NCI-H748 treated with DMSO at 0.1 percent for 48 hours (cell line): ENCODE measurements around the gene VKORC1.

Experiments used
- DNase-seq: peaks from one replicate; lab custom pipeline; 2025; lab: John Stamatoyannopoulos, UW

The VKORC1 gene

GRCh38 chr16:31063495-31063842 lies 31.1 kb downstream of the VKORC1 start:
- no peak for DNase-seq

- no peak for DNase-seq
These were observed 32.7 kb downstream of the VKORC1 start for GRCh38 chr16:31061813-31062440.

- no peak for DNase-seq
These were observed 33.3 kb downstream of the VKORC1 start for GRCh38 chr16:31061126-31061812.

GRCh38 chr16:31055613-31056012 lies 39.0 kb downstream of the VKORC1 start:
- no peak for DNase-seq

GRCh38 chr16:31052114-31052513 lies 42.5 kb downstream of the VKORC1 start:
- no peak for DNase-seq

- DNase-seq: no peak
These were observed 44.1 kb downstream of the VKORC1 start for GRCh38 chr16:31050280-31051030.

GRCh38 chr16:31043898-31044481 lies 50.6 kb downstream of the VKORC1 start:
- no peak for DNase-seq

- no peak for DNase-seq
These were observed 51.2 kb downstream of the VKORC1 start for GRCh38 chr16:31043352-31043751.

- no peak for DNase-seq
These were observed 51.7 kb downstream of the VKORC1 start for GRCh38 chr16:31042866-31043265.
